ENCODE data around the gene MOB1B.
"Not testable (repeated sequence)": the region's sequence is repeated elsewhere in the genome, so short reads cannot be mapped to it uniquely, and the experiment has no call there.

The MOB1B gene

DNA sequence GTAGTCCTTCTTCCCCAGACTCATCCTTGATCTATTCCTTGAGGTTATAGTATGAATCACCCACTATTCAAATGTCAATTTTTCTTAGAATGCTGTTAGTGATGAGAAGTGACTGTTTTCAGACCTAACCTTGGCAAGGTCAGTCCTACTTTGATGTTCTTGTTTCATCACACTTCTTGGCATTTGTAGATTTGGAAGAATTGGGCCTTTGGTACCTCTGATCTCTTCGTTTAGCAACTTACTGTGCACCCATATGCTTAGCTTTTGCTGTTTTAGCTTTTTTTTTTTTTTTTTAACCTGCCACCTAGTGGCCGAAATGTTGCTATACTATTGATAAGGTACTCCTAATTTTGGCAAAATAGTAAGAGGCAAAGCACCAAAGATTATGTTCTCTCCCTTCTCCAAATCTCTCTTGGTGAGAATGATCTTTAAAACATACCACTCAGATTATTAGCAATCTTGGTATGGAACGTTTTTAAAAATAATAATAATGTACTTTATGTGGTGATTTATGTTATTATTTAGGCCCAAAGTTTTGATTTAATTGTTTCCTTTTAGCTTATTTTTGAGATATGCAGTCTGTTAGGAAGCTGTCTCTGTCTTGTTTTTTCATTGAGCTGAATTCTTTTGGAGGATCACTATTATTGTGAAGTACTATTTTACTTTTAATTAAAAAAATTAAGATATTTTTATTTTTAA, 107.9 kb downstream of the MOB1B start:
- DNase-seq, result peak; percentile 26

DNA sequence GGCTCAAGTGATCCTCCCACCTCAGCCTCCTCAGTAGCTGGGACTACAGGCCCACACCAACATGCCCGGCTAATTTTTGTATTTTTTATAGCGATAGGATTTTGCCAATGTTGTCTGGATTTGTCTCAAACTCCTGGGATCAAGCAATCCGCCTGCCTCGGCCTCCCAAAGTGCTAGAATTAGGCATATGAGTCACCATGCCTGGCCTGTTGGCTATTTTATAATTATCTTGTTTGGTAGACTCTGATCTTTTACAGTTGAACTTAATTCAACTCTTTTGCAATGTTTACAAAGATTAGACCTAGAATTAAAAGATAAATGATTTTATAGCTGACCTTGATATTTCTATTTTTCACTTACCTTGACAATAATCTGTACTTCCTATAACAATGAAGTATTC, 109.3 kb downstream of the MOB1B start:
- DNase-seq, result no peak

DNA sequence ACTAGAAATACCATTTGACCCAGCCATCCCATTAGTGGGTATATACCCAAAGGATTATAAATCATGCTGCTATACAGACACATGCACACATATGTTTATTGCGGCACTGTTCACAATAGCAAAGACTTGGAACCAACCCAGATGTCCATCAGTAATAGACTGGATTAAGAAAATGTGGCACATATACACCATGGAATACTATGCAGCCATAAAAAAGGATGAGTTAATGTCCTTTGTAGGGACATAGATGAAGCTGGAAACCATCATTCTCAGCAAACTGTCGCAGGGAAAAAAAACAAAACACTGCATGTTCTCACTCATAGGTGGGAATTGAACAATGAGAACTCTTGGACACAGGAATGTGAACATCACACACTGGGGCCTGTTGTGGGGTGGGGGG, 115.2 kb downstream of the MOB1B start:
- not testable (repeated sequence) for DNase-seq

DNA sequence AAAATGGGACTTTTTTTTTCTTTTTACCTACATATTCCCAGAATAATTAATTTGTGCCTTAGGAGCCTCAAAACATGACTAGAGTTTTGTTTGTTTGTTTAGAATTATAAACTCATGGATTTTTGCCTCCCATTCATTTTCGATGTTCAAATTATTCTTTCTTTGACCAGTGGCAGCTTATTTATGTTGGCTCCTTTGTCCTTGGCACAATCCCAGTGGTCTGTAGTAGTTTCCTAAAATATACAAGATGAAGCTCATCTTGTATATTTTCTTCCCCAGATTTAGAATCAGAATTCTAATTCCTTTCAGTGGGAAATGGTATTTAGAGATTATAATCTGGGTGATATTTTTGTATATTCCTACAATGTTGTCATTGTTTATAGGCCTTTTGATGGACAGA, 118.4 kb downstream of the MOB1B start:
- no peak for DNase-seq

DNA sequence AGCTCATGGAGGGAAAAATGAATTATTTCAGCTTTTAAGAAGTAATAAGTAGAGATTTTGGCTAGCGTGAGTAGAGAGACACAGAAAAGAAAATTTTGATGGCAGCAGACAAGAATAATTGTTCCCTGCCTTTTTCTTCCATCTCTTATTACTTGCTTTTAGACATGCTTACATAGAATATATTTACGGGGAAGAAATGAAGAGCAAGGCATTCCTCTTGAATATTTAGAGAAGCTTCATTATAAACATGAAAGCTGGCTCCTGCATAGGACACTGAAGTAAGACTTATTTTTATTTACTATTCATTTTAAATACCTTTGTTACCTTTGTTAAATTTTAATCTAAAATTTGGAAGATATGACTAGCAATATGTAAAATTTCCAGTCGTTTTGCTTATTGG, 123.5 kb downstream of the MOB1B start:
- no peak for DNase-seq

DNA sequence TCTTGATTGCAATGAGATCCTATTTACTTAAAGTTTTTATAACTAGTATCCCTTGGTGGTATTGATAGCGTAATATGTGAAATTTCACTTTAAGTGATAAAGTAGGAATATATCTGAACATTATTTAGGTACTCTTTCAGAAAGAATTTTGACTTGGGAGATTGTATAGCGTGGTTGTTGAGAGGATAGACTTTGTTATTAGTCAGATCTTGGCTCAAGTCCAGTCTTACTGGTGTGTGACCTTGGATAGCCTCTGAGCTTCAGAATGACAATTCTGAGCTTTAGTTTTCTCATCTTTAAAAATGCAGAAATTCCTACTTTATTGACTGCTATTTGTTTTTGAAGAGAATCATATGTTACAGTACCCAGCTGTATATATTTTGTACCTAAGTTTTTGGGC, 123.9 kb downstream of the MOB1B start:
- peak; percentile 24 for DNase-seq

DNA sequence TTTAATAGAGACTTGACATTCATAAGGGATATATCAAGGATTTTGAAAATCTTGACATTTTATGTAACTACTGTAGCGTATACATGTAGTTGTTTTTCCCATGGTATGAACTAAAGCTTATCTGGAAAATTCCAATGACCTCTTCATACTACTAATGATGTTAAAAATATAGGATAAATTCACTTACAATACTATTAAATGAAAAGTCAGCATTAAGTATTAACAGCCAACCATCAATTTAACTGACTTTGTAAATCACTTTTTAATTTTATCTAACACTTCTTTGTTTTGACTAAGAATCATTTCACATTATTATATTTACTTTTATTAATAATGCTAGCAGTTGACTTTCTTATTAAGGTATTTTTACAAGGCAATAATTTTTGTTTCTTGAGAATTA, 125.4 kb downstream of the MOB1B start:
- DNase-seq, result no peak

DNA sequence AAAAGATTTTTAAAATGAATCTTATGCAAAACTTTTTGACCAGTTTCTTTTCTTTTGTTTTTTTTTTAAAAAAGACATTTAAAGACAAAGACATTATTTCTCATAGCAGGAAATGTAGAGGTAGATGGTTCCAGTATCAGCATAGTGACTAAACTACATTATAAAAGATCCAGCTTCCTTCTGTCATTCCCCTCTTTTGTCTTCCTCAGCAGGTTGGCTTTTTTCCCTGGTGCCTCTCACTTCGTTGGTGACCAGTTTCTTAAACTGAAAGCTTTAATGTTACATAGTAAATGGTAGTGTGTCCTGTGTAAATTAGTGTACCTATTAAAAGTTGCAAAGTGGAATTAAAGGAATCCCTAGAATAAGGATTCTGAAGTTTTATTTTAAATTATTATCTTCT, 127.3 kb downstream of the MOB1B start:
- no peak for DNase-seq

DNA sequence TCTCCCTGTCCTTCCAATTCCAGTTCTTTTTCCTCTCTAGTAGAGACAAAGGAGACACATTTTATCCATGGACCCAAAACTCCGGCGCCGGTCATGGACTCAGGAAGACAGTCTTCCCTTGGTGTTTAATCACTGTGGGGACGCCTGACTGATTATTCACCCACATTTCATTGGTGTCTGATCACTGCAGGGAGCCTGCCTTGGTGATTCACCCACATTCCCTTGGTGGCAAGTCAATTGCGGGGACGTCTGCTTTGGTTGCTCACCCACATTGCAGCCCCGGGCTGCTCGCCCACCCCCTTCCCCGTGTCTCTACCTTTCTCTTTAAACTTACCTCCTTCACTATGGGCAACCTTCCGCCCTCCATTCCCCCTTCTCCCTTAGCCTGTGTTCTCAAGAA, 129.9 kb downstream of the MOB1B start:
- DNase-seq, result not testable (repeated sequence)

Data from RPMI8226 (cell line).